ENCODE results near the gene CNNM4. TPM values are rescaled to one million over a fixed set of nuclear protein-coding genes. Genes with fewer than 3 reads are reported as not detected.

CNNM4 gene
- total RNA-seq, 4 donors from 2014 or later = 0.77 to 8.2 (median 4.7) TPM

GRCh38 chr2:96751800-96752199 lies 8.9 kb upstream of the CNNM4 start:
- no peak for DNase-seq
- no peaks in the 10 kb centered on the region for H3K4me1 ChIP-seq

GRCh38 chr2:96753661-96754282 lies 6.9 kb upstream of the CNNM4 start:
- Histone ChIP-seq H3K27ac (no peak overlapping the region), H3K4me3 (no peak overlapping the region), H3K36me3 (no peaks in the 10 kb centered on the region), H3K9me3 (no peaks in the 10 kb centered on the region), H3K4me1 (no peaks in the 10 kb centered on the region), H3K27me3 (no peaks in the 10 kb centered on the region)
- intact Hi-C loops (cut with DNase I; ENCODE audit: low total_unique reads) = no loop called here
- DNase-seq = no peak
- TF ChIP-seq CTCF (IDR thresholded peaks at IDR 0.05) (no peak), POLR2A (IDR thresholded peaks at IDR 0.05) (no peak)

More at GRCh38 chr2:96751800-96752199, 8.9 kb upstream of the CNNM4 start:
- Histone ChIP-seq H3K27me3 (no peaks in the 10 kb centered on the region), H3K36me3 (no peaks in the 10 kb centered on the region), H3K27ac (no peak overlapping the region), H3K4me3 (no peak overlapping the region), H3K9me3 (no peaks in the 10 kb centered on the region)
- intact Hi-C loops (cut with DNase I; ENCODE audit: low total_unique reads) = no loop called here
- no peak for TF ChIP-seq CTCF (IDR thresholded peaks at IDR 0.05)
- TF ChIP-seq POLR2A (IDR thresholded peaks at IDR 0.05) = no peak

GRCh38 chr2:96754317-96754716 lies 6.4 kb upstream of the CNNM4 start:
- Histone ChIP-seq H3K4me1 (no peaks in the 10 kb centered on the region), H3K27ac (no peak overlapping the region), H3K4me3 (no peak overlapping the region), H3K9me3 (no peaks in the 10 kb centered on the region), H3K27me3 (no peaks in the 10 kb centered on the region), H3K36me3 (no peaks in the 10 kb centered on the region)
- no peak for DNase-seq
- intact Hi-C loops (cut with DNase I; ENCODE audit: low total_unique reads) = no loop called here
- TF ChIP-seq CTCF (IDR thresholded peaks at IDR 0.05) = no peak
- TF ChIP-seq POLR2A (IDR thresholded peaks at IDR 0.05) = no peak

GRCh38 chr2:96756788-96757476 lies 3.8 kb upstream of the CNNM4 start:
- DNase-seq = no peak
- Histone ChIP-seq H3K4me3 (no peak overlapping the region), H3K9me3 (no peaks in the 10 kb centered on the region), H3K36me3 (no peaks in the 10 kb centered on the region), H3K27me3 (no peaks in the 10 kb centered on the region), H3K4me1 (no peaks in the 10 kb centered on the region), H3K27ac (no peak overlapping the region)
- TF ChIP-seq CTCF (IDR thresholded peaks at IDR 0.05) = no peak
- TF ChIP-seq POLR2A (IDR thresholded peaks at IDR 0.05) = no peak
- intact Hi-C loops (cut with DNase I; ENCODE audit: low total_unique reads) = no loop called here

GRCh38 chr2:96757477-96757860 lies 3.2 kb upstream of the CNNM4 start:
- Histone ChIP-seq H3K4me1 (peaks cover 0 to 3% of the 10 kb centered on the region in 2 donors), H3K4me3 (no peak overlapping the region), H3K27me3 (no peaks in the 10 kb centered on the region), H3K9me3 (no peaks in the 10 kb centered on the region), H3K36me3 (no peaks in the 10 kb centered on the region), H3K27ac (no peak overlapping the region)
- intact Hi-C loops (cut with DNase I; ENCODE audit: low total_unique reads) = no loop called here
- TF ChIP-seq POLR2A (IDR thresholded peaks at IDR 0.05) (no peak), CTCF (IDR thresholded peaks at IDR 0.05) (no peak)
- DNase-seq = no peak
